HEK293 (cell line): Measurements from ENCODE around the gene OR5H14.

Experiments used
- MYNN ChIP-seq: fragments of 450-650 bp; formaldehyde crosslinking; IDR thresholded peaks from 2 replicates; pipeline ENCODE4 v1.5.1; 2016; ENCODE audit warnings: missing biosample characterization, missing genetic modification characterization, borderline replicate concordance
- YY1 ChIP-seq: fragments of 450-650 bp; formaldehyde crosslinking; IDR thresholded peaks from 2 replicates; pipeline ENCODE4 v1.5.1; 2018; ENCODE audit warnings: missing biosample characterization, missing genetic modification characterization
- ZBTB8A ChIP-seq: fragments of 450-650 bp; formaldehyde crosslinking; IDR thresholded peaks from 2 replicates; pipeline ENCODE4 v1.5.1; 2016; ENCODE audit warnings: missing biosample characterization, missing genetic modification characterization
- ZNF677 ChIP-seq: fragments of 450-650 bp; IDR thresholded peaks from 2 replicates; pipeline ENCODE4 v1.5.0; 2018; ENCODE audit warnings: missing biosample characterization, mild to moderate bottlenecking, missing genetic modification characterization, moderate library complexity
- TF ChIP-seq, protein P1 (sequence below): fragments of 450-650 bp; formaldehyde crosslinking; IDR thresholded peaks from 2 replicates; pipeline ENCODE4 v1.5.1; 2016; ENCODE audit warnings: missing biosample characterization, missing genetic modification characterization

GRCh38 chr3:98147179-98147578 lies at the start of gene OR5H14:
- TF ChIP-seq YY1 (tag by site-specific recombination) = no peak
- no peak for TF ChIP-seq ZNF677 (tag by site-specific recombination)
- TF ChIP-seq, protein P1, sequence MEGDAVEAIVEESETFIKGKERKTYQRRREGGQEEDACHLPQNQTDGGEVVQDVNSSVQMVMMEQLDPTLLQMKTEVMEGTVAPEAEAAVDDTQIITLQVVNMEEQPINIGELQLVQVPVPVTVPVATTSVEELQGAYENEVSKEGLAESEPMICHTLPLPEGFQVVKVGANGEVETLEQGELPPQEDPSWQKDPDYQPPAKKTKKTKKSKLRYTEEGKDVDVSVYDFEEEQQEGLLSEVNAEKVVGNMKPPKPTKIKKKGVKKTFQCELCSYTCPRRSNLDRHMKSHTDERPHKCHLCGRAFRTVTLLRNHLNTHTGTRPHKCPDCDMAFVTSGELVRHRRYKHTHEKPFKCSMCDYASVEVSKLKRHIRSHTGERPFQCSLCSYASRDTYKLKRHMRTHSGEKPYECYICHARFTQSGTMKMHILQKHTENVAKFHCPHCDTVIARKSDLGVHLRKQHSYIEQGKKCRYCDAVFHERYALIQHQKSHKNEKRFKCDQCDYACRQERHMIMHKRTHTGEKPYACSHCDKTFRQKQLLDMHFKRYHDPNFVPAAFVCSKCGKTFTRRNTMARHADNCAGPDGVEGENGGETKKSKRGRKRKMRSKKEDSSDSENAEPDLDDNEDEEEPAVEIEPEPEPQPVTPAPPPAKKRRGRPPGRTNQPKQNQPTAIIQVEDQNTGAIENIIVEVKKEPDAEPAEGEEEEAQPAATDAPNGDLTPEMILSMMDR (tag by site-specific recombination) = no peak
- no peak for TF ChIP-seq ZBTB8A
- TF ChIP-seq MYNN (tag by site-specific recombination) = no peak
